ENCODE data around the gene EMP2.
"Not testable (repeated sequence)": the region's sequence is repeated elsewhere in the genome, so short reads cannot be mapped to it uniquely, and the experiment has no call there.

EMP2 gene

DNA sequence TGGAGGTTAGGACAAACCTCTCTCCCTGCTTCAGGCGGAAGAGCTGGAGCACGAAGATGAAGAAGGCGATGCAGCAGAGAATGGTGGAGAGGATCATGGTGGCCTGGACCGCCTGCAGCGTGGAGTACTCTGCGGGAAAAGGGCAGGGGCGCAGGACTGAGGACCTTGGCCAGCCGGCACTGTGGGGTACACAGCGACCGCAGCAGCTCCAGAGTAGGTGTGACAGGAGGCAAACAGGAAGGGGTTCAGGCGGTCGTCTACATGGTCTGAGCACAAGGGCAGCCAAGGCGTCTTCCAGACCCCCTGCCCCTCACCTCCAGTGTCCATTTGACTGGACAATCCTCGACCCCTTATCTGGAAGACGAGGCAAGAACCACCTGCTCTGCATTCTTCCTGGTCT, 42.5 kb downstream of the EMP2 start:
- TF ChIP-seq, protein P1, sequence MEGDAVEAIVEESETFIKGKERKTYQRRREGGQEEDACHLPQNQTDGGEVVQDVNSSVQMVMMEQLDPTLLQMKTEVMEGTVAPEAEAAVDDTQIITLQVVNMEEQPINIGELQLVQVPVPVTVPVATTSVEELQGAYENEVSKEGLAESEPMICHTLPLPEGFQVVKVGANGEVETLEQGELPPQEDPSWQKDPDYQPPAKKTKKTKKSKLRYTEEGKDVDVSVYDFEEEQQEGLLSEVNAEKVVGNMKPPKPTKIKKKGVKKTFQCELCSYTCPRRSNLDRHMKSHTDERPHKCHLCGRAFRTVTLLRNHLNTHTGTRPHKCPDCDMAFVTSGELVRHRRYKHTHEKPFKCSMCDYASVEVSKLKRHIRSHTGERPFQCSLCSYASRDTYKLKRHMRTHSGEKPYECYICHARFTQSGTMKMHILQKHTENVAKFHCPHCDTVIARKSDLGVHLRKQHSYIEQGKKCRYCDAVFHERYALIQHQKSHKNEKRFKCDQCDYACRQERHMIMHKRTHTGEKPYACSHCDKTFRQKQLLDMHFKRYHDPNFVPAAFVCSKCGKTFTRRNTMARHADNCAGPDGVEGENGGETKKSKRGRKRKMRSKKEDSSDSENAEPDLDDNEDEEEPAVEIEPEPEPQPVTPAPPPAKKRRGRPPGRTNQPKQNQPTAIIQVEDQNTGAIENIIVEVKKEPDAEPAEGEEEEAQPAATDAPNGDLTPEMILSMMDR (IDR thresholded peaks at IDR 0.05; ENCODE audit: borderline replicate concordance, control extremely low read depth, extremely low read depth, insufficient read depth, missing control alignments) = no peak
- in situ Hi-C loops (cut with MboI; ENCODE audit: low sequenced_read_pairs, unreplicated experiment) = no loop called here
- no peak for DNase-seq (ENCODE audit: low spot score)

DNA sequence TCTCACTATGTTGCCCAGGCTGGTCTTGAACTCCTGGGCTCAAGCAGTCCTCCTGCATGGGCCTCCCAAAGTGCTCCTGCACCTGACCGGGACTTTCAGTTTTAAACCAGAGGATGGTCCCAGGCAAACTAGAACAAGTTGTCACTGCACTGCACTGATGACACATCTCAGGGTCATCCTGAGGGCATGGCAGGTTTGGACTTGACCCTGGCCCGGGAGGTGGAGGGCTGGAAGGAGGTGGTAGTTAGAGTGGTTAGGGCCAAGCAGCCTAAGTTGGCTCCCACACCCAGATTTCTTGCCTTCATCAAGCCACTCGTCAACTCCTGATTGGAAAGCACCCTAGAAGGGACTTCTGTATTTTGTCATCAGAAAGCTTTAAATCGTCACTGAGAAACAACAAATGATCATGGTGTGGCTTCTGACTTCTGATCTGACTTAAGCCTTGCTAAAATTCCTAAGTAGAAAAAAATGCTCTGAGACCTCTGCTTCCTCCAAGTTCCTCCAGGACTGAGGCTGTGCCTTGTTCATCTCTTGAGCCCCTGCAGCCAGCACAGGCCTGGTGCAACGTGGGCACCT, 43.5 kb downstream of the EMP2 start:
- TF ChIP-seq, protein P1 (IDR thresholded peaks at IDR 0.05; ENCODE audit: borderline replicate concordance, control extremely low read depth, extremely low read depth, insufficient read depth, missing control alignments) = no peak
- no peak for DNase-seq (ENCODE audit: low spot score)
- in situ Hi-C loops (cut with MboI; ENCODE audit: low sequenced_read_pairs, unreplicated experiment) = no loop called here

DNA sequence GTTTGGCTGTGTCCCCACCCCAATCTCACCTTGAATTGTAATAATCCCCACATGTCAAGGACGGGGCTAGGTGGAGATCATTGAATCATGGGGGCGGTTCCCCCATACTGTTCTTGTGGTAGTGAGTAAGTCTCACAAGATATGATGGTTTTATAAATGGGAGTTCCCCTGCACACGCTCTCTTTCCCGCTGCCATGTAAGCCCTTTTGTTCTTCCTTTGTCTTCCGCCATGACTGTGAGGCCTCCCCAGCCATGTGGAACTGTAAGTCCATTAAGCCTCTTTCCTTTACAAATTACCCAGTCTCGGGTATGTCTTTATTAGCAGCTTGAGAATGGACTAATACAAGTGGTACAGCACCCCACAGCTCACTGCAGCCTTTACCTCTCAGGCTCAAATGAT, 44.1 kb downstream of the EMP2 start:
- DNase-seq (ENCODE audit: low spot score); in situ Hi-C loops (cut with MboI; ENCODE audit: low sequenced_read_pairs, unreplicated experiment): not testable (repeated sequence)

DNA sequence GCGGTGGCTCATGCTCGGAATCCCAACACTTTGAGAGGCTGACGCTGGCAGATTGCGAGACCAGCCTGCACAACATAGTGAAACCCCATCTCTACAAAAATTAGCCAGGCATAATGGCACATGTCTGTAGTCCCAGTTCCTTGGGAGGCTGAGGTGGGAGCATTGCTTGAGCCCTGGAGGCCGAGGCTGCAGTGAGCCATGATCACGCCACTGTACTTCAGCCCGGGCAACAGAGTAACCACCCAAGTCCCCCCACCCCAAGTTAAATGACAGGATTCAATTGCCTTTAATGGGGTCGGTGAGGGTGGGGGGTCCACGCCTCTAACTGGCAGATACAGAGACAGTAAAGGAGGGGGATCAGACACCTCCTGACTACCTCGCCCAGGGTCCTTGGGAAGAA, 44.9 kb downstream of the EMP2 start:
- TF ChIP-seq, protein P1 (IDR thresholded peaks at IDR 0.05; ENCODE audit: borderline replicate concordance, control extremely low read depth, extremely low read depth, insufficient read depth, missing control alignments) = no peak
- in situ Hi-C loops (cut with MboI; ENCODE audit: low sequenced_read_pairs, unreplicated experiment) = no loop called here
- DNase-seq (ENCODE audit: low spot score) = no peak

DNA sequence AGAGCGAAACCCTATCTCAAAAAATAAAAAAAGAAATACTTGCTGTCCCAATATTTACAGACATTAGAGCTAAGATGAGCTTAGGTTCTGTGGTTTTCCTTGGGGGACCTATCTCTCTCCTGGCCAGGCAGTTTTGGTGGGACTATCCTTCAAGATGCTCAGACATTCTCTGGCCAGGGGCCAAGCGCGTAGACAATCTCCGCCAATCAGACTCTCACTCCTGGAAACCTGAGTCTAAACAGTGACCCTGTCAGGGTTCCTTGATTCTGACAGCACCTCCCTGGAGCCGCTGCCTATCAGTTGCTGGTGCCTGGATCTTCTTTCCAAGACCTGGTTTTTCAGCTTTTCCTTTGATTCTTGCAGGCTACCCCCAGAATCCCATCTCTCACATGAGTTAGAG, 45.6 kb downstream of the EMP2 start:
- DNase-seq (ENCODE audit: low spot score) = no peak
- in situ Hi-C loops (cut with MboI; ENCODE audit: low sequenced_read_pairs, unreplicated experiment) = no loop called here
- TF ChIP-seq, protein P1 (IDR thresholded peaks at IDR 0.05; ENCODE audit: borderline replicate concordance, control extremely low read depth, extremely low read depth, insufficient read depth, missing control alignments) = no peak

DNA sequence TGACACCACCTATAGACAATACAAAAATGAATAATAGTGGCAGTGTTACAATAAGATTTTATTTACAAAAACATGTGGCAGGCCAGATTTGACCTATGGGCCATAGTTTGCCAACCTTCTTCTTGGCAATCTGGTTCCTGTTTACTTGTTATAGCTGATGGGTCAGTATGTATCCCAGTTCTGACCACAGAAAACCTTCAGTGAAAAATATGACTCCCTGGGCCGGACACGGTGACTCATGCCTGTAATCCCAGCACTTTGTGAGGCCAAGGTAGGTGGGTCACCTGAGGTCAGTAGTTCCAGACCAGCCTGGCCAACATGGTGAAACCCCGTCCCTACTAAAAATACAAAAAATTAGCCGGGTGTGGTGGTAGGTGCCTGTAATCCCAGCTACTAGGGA, 46.8 kb downstream of the EMP2 start:
- in situ Hi-C loops (cut with MboI; ENCODE audit: low sequenced_read_pairs, unreplicated experiment); DNase-seq (ENCODE audit: low spot score): not testable (repeated sequence)

DNA sequence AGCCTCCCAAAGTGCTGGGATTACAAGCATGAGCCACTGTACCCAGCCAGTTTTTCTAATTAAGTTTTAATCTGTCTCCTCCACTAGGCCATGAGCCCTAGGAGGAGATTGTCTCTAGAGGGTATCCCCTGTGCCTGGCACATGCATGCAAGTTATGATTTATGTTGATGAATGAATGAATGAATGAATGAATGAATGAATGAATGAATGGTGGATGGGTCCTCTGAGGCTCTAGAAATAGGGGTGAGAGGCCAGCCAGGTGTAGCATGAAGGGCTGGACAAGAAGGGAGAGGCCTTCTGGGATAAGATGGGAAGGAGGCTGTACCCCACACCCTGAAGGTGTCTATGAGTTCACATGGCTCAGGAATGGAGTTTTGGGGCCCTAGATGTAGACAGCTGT, 48.8 kb downstream of the EMP2 start:
- in situ Hi-C loops (cut with MboI; ENCODE audit: low sequenced_read_pairs, unreplicated experiment) = no loop called here
- DNase-seq (ENCODE audit: low spot score) = no peak
- TF ChIP-seq, protein P1 (IDR thresholded peaks at IDR 0.05; ENCODE audit: borderline replicate concordance, control extremely low read depth, extremely low read depth, insufficient read depth, missing control alignments) = no peak

DNA sequence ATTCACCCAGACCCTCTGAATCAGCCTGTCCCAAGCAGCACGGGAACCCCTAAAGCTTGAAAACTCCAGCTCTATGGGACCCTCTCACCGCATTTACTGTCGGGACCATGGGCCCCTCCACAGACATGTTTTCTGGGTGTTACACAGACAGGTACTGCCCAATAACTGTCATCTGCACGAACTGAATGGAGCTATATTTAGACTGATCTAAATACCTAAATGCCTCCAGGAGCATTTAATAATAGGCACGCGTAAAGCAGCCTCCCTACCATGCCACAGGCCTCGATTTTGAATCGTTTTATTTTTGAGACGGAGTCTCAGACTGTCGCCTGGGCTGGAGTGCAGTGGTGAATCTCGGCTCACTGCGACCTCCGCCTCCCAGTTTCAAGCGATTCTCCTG, 49.7 kb downstream of the EMP2 start:
- DNase-seq (ENCODE audit: low spot score) = no peak
- TF ChIP-seq, protein P1 (IDR thresholded peaks at IDR 0.05; ENCODE audit: borderline replicate concordance, control extremely low read depth, extremely low read depth, insufficient read depth, missing control alignments) = no peak
- in situ Hi-C loops (cut with MboI; ENCODE audit: low sequenced_read_pairs, unreplicated experiment) = no loop called here

All from GM13976 (cell line).